ENCODE measurements around the gene TSPO2. TPM values are rescaled to one million over a fixed set of nuclear protein-coding genes. Genes with fewer than 3 reads are reported as not detected.

The TSPO2 gene
- total RNA-seq, 2 experiments from 2014 or later, result not detected

- POLR2A ChIA-PET, result interaction anchor here (0.7 to 2.6 kb wide), 4 partner anchors 10 to 128 kb away, joined by 3 to 13 read pairs (median 6); partner anchors contain the start of genes APOBEC2 and TREML2
- intact Hi-C loops (cut with micrococcal nuclease; ENCODE audit: unreplicated experiment), result loop anchor here (2.0 to 5.0 kb wide), 5 partner anchors 110 to 659 kb away; partner anchors contain the start of genes FOXP4 and TREML2
Measured at GRCh38 chr6:41072836-41073202, 30.6 kb downstream of the TSPO2 start, which contains the start of gene NFYA. TSS of gene NFYA (plus strand) at chr6:41072974. CDS start at chr6:41079090, 6,116 bp downstream.

GRCh38 chr6:41073203-41073967 is 31.1 kb downstream of the TSPO2 start:
- Histone ChIP-seq H3K9me2 (ENCODE audit: insufficient read depth, low read length) (no peaks in the 10 kb centered on the region), H3K4me2 (ENCODE audit: low read length) (peak overlapping the region; percentile 97), H2AFZ (ENCODE audit: low read length) (peak overlapping the region; percentile 11; the same call in 1 of the 2 replicates), H3K9me3 (ENCODE audit: low read length) (no peaks in the 10 kb centered on the region), H3K36me3 (ENCODE audit: insufficient read depth, low read length) (peaks cover 64% of the 10 kb centered on the region), H3K27ac (ENCODE audit: low read depth, low read length, poor library complexity, severe bottlenecking) (peak overlapping the region; percentile 92), H3K4me1 (ENCODE audit: insufficient read depth, low read length, poor library complexity, severe bottlenecking) (peaks cover 50% of the 10 kb centered on the region), H3K79me2 (ENCODE audit: insufficient read depth, low read depth, low read length) (peaks cover 69% of the 10 kb centered on the region), H4K20me1 (ENCODE audit: insufficient read depth, low read length) (peaks cover 24% of the 10 kb centered on the region; the same call in 1 of the 2 replicates), H3K4me3 (ENCODE audit: low read depth, low read length, poor library complexity, severe bottlenecking) (peak overlapping the region; percentile 97)
- ChIA-PET POLR2A (interaction anchor here (2.0 to 2.6 kb wide), 2 partner anchors 19 to 127 kb away, joined by 7 to 13 read pairs; partner anchors contain the start of genes APOBEC2 and TREML2), CTCF (ENCODE audit: unreplicated experiment) (no interaction called here)
- intact Hi-C loops (cut with micrococcal nuclease; ENCODE audit: unreplicated experiment), result loop anchor here (2.0 to 5.0 kb wide), 5 partner anchors 109 to 659 kb away; partner anchors contain the start of genes FOXP4 and TREML2
- no TSS peak for BruUV-seq (replicated peaks)
- DNase-seq (ENCODE audit: low spot score), result peak; percentile 82
- TF ChIP-seq EZH2phosphoT487 (IDR thresholded peaks at IDR 0.05; ENCODE audit: borderline replicate concordance, low read depth, low read length), result no peak
- TF ChIP-seq, protein P1, sequence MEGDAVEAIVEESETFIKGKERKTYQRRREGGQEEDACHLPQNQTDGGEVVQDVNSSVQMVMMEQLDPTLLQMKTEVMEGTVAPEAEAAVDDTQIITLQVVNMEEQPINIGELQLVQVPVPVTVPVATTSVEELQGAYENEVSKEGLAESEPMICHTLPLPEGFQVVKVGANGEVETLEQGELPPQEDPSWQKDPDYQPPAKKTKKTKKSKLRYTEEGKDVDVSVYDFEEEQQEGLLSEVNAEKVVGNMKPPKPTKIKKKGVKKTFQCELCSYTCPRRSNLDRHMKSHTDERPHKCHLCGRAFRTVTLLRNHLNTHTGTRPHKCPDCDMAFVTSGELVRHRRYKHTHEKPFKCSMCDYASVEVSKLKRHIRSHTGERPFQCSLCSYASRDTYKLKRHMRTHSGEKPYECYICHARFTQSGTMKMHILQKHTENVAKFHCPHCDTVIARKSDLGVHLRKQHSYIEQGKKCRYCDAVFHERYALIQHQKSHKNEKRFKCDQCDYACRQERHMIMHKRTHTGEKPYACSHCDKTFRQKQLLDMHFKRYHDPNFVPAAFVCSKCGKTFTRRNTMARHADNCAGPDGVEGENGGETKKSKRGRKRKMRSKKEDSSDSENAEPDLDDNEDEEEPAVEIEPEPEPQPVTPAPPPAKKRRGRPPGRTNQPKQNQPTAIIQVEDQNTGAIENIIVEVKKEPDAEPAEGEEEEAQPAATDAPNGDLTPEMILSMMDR (conservative IDR thresholded peaks at IDR 0.05; ENCODE audit: low read length), result peak; percentile 55

More at GRCh38 chr6:41072836-41073202, 30.6 kb downstream of the TSPO2 start, which contains the start of gene NFYA:
- peaks cover 64% of the 10 kb centered on the region for H3K36me3 ChIP-seq (ENCODE audit: insufficient read depth, low read length)
- CTCF ChIA-PET (ENCODE audit: unreplicated experiment), result no interaction called here
- H3K9me2 ChIP-seq (ENCODE audit: insufficient read depth, low read length), result no peaks in the 10 kb centered on the region
- peak within 1 kb of the TSS; percentile 97 for H3K4me2 ChIP-seq (ENCODE audit: low read length)
- peak within 1 kb of the TSS; percentile 92 for H3K27ac ChIP-seq (ENCODE audit: low read depth, low read length, poor library complexity, severe bottlenecking)
- BruUV-seq (replicated peaks), result no TSS peak
- peaks cover 46% of the 10 kb centered on the region for H3K4me1 ChIP-seq (ENCODE audit: insufficient read depth, low read length, poor library complexity, severe bottlenecking)
- peaks cover 63% of the 10 kb centered on the region for H3K79me2 ChIP-seq (ENCODE audit: insufficient read depth, low read depth, low read length)
- no peaks in the 10 kb centered on the region for H3K9me3 ChIP-seq (ENCODE audit: low read length)
- H3K4me3 ChIP-seq (ENCODE audit: low read depth, low read length, poor library complexity, severe bottlenecking), result peak within 1 kb of the TSS; percentile 97
- H2AFZ ChIP-seq (ENCODE audit: low read length), result peak within 1 kb of the TSS; percentile 75; the same call in 1 of the 2 replicates
- no peak for DNase-seq (ENCODE audit: low spot score)
- TF ChIP-seq, protein P1 (conservative IDR thresholded peaks at IDR 0.05; ENCODE audit: low read length), result no peak
- TF ChIP-seq EZH2phosphoT487 (IDR thresholded peaks at IDR 0.05; ENCODE audit: borderline replicate concordance, low read depth, low read length), result no peak
- H4K20me1 ChIP-seq (ENCODE audit: insufficient read depth, low read length), result peaks cover 24% of the 10 kb centered on the region; the same call in 1 of the 2 replicates
